ENCODE results near the gene PAX9.
"Not testable (repeated sequence)": the region's sequence is repeated elsewhere in the genome, so short reads cannot be mapped to it uniquely, and the experiment has no call there.

PAX9 gene

GRCh38 chr14:36676236-36676635 is 14.6 kb downstream of the PAX9 start:
- DNase-seq = no peak

- no peak for DNase-seq
Observed at GRCh38 chr14:36682338-36682737, 20.7 kb downstream of the PAX9 start.

GRCh38 chr14:36683083-36683724 is 21.5 kb downstream of the PAX9 start:
- no peak for DNase-seq

- no peak for DNase-seq
Observed at GRCh38 chr14:36684946-36685345, 23.3 kb downstream of the PAX9 start.

GRCh38 chr14:36690311-36691040 is 28.8 kb downstream of the PAX9 start:
- DNase-seq = no peak

GRCh38 chr14:36699420-36699819 is 37.8 kb downstream of the PAX9 start:
- not testable (repeated sequence) for DNase-seq

GRCh38 chr14:36700651-36701050 is 39.0 kb downstream of the PAX9 start:
- DNase-seq = no peak

- DNase-seq = no peak
Observed at GRCh38 chr14:36701132-36701531, 39.5 kb downstream of the PAX9 start.

- DNase-seq = no peak
Observed at GRCh38 chr14:36702474-36702873, 40.8 kb downstream of the PAX9 start.

- DNase-seq = no peak
Observed at GRCh38 chr14:36707570-36707969, 45.9 kb downstream of the PAX9 start.

GRCh38 chr14:36713960-36714703 is 52.5 kb downstream of the PAX9 start:
- DNase-seq = no peak

GRCh38 chr14:36716614-36717184 is 55.0 kb downstream of the PAX9 start:
- no peak for DNase-seq

GRCh38 chr14:36717363-36717762 is 55.7 kb downstream of the PAX9 start:
- DNase-seq = no peak

GRCh38 chr14:36718216-36718615 is 56.6 kb downstream of the PAX9 start:
- no peak for DNase-seq

- DNase-seq = no peak
Observed at GRCh38 chr14:36719823-36720222, 58.2 kb downstream of the PAX9 start.

- no peak for DNase-seq
Observed at GRCh38 chr14:36720657-36721056, 59.0 kb downstream of the PAX9 start.

GRCh38 chr14:36721877-36722276 is 60.2 kb downstream of the PAX9 start:
- no peak for DNase-seq

- no peak for DNase-seq
Observed at GRCh38 chr14:36723530-36723929, 61.9 kb downstream of the PAX9 start.

GRCh38 chr14:36724162-36724561 is 62.5 kb downstream of the PAX9 start:
- no peak for DNase-seq

GRCh38 chr14:36726128-36726527 is 64.5 kb downstream of the PAX9 start:
- DNase-seq = no peak
